C4-2B (cell line): ENCODE results near the gene SPOCK1.

ENCODE experiments used
- ZFX ChIP-seq: fragments of 450-650 bp; IDR thresholded peaks from 2 replicates; pipeline ENCODE4 v1.6.1; 2017
- TF ChIP-seq, protein P1 (sequence below): fragments of 450-650 bp; conservative IDR thresholded peaks from 2 replicates; pipeline ENCODE4 v1.5.1; 2017; ENCODE audit warnings: mild to moderate bottlenecking

GRCh38 chr5:137515238-137515637, 16.1 kb upstream of the SPOCK1 start:
- TF ChIP-seq, protein P1, sequence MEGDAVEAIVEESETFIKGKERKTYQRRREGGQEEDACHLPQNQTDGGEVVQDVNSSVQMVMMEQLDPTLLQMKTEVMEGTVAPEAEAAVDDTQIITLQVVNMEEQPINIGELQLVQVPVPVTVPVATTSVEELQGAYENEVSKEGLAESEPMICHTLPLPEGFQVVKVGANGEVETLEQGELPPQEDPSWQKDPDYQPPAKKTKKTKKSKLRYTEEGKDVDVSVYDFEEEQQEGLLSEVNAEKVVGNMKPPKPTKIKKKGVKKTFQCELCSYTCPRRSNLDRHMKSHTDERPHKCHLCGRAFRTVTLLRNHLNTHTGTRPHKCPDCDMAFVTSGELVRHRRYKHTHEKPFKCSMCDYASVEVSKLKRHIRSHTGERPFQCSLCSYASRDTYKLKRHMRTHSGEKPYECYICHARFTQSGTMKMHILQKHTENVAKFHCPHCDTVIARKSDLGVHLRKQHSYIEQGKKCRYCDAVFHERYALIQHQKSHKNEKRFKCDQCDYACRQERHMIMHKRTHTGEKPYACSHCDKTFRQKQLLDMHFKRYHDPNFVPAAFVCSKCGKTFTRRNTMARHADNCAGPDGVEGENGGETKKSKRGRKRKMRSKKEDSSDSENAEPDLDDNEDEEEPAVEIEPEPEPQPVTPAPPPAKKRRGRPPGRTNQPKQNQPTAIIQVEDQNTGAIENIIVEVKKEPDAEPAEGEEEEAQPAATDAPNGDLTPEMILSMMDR: no peak
- TF ChIP-seq ZFX: no peak
